GM23248 (cell line): ENCODE data around the gene CYP4A22. TPM values are rescaled to one million over a fixed set of nuclear protein-coding genes. Genes with fewer than 3 reads are reported as not detected.

Experiments used
- DNase-seq: peaks from one replicate; pipeline ENCODE4 v3.0.0-alpha.2; 2015
- H2AFZ ChIP-seq: fragments of 200-600 bp; sonication (generic); 2 replicates; pipeline ENCODE4 v1.6.1; 2016; ENCODE audit warnings: antibody characterized with exemption
- H3F3A ChIP-seq: fragments of 200-600 bp; sonication (generic); 2 replicates; pipeline ENCODE4 v1.6.1; 2016; ENCODE audit warnings: mild to moderate bottlenecking, antibody characterized with exemption, mixed run types; ENCODE audit not compliant: insufficient read depth
- H3K27ac ChIP-seq: fragments of 200-600 bp; sonication (generic); 2 replicates; pipeline ENCODE4 v1.5.1; 2016; ENCODE audit warnings: mild to moderate bottlenecking
- H3K27me3 ChIP-seq: fragments of 200-600 bp; sonication (generic); replicated peaks from 2 replicates; pipeline ENCODE4 v1.6.1; 2016; ENCODE audit warnings: mild to moderate bottlenecking; ENCODE audit not compliant: insufficient read depth
- H3K36me3 ChIP-seq: fragments of 200-600 bp; sonication (generic); 2 replicates; pipeline ENCODE4 v1.6.1; 2016; ENCODE audit warnings: low read depth, mild to moderate bottlenecking
- H3K4me1 ChIP-seq: fragments of 200-600 bp; sonication (generic); 2 replicates; pipeline ENCODE4 v1.6.1; 2016; ENCODE audit warnings: mild to moderate bottlenecking; ENCODE audit not compliant: insufficient read depth
- H3K4me2 ChIP-seq: fragments of 200-600 bp; sonication (generic); one replicate; pipeline ENCODE4 v1.6.1; 2016; ENCODE audit warnings: mild to moderate bottlenecking; ENCODE audit not compliant: unreplicated experiment
- H3K4me3 ChIP-seq: fragments of 200-600 bp; sonication (generic); 2 replicates; pipeline ENCODE4 v1.5.1; 2016; ENCODE audit warnings: mild to moderate bottlenecking
- H3K79me2 ChIP-seq: fragments of 200-600 bp; sonication (generic); 2 replicates; pipeline ENCODE4 v1.6.1; 2016; ENCODE audit warnings: mild to moderate bottlenecking; ENCODE audit not compliant: insufficient read depth
- H3K9ac ChIP-seq: fragments of 200-600 bp; sonication (generic); 2 replicates; pipeline ENCODE4 v1.6.1; 2016; ENCODE audit warnings: mild to moderate bottlenecking
- H3K9me2 ChIP-seq: fragments of 200-600 bp; sonication (generic); 2 replicates; pipeline ENCODE4 v1.6.1; 2016; ENCODE audit warnings: mixed run types, mild to moderate bottlenecking, moderate library complexity; ENCODE audit not compliant: insufficient read depth
- H3K9me3 ChIP-seq: fragments of 200-600 bp; sonication (generic); one replicate; pipeline ENCODE4 v1.6.1; 2017; ENCODE audit warnings: low read depth
- H4K20me1 ChIP-seq: fragments of 200-600 bp; sonication (generic); 2 replicates; pipeline ENCODE4 v1.6.0; 2016; ENCODE audit not compliant: insufficient read depth
- EZH2 ChIP-seq: fragments of 200-600 bp; sonication (generic); IDR thresholded peaks from 2 replicates; pipeline ENCODE4 v1.6.1; 2018; ENCODE audit warnings: antibody characterized with exemption, mild to moderate bottlenecking; ENCODE audit not compliant: insufficient read depth, poor library complexity, severe bottlenecking
- EZH2phosphoT487 ChIP-seq: fragments of 200-600 bp; sonication (generic); IDR thresholded peaks from 2 replicates; pipeline ENCODE4 v1.6.1; 2018; ENCODE audit warnings: antibody characterized with exemption, moderate library complexity, mild to moderate bottlenecking, low read depth; ENCODE audit not compliant: insufficient read depth
- WGBS, 2 experiments: methylation state at CpG; one replicate each; pipeline ENCODE4 v1.1.6; 2015 to 2017; ENCODE audit warnings: low lambda C conversion rate in 2 of 2, low coverage in 1 of 2; ENCODE audit errors: missing lambda C conversion rate in 2 of 2; 5-methylcytosine and 5-hydroxymethylcytosine counted together
- in situ Hi-C: fragments of 300-500 bp; cut with MboI; formaldehyde crosslinking; loops from 2 replicates; pipeline ENCODE4 v1.15.0; 2020
- polyA plus RNA-seq: library from polyadenylated mRNA; unstranded; fragments of >200 nt; fragmentation: Nextera tagmentation; extraction: Ambion mirVana; gene quantifications from 2 replicates; pipeline ENCODE4 v1.2.1, GENCODE V29; 2016
- total RNA-seq: library from RNA; depleted of rRNA; stranded (reverse); fragments of >200 nt; shearing (Covaris generic); gene quantifications from 2 replicates; pipeline ENCODE4 v1.2.3, GENCODE V29; 2014; rRNA removed

Gene CYP4A22
- total and polyA plus RNA-seq, 2 experiments from 2014 or later: not detected

- no peak for DNase-seq
- Histone ChIP-seq H2AFZ (no peak overlapping the region), H3K27ac (no peak overlapping the region), H3K9me2 (no peaks in the 10 kb centered on the region), H3F3A (no peaks in the 10 kb centered on the region), H3K4me1 (no peaks in the 10 kb centered on the region), H3K9me3 (no peaks in the 10 kb centered on the region), H3K27me3 (no peaks in the 10 kb centered on the region), H3K4me2 (no peak overlapping the region), H3K79me2 (no peaks in the 10 kb centered on the region), H4K20me1 (no peaks in the 10 kb centered on the region), H3K4me3 (no peak overlapping the region), H3K36me3 (no peaks in the 10 kb centered on the region), H3K9ac (no peak overlapping the region)
- in situ Hi-C loops: no loop called here
- whole genome bisulfite sequencing, 2 experiments: 71 to 78% methylated on average over 4 of the region's 4 CpGs
- TF ChIP-seq EZH2phosphoT487 (no peak), EZH2 (no peak)
Observed at GRCh38 chr1:47198214-47198613, 61.0 kb downstream of the CYP4A22 start.

Other genes starting within 250 kb of the CYP4A22 start
- not detected in 2 replicates for gene CYP4A11, start 196.0 kb upstream of the CYP4A22 start, total RNA-seq
- not detected in 2 replicates for gene CYP4A11, start 196.0 kb upstream of the CYP4A22 start, polyA plus RNA-seq
- gene CYP4X1, start 113.8 kb upstream of the CYP4A22 start, total RNA-seq: not detected in 2 replicates
- gene CYP4X1, start 113.8 kb upstream of the CYP4A22 start, polyA plus RNA-seq: not detected in 2 replicates
- gene CYP4Z1, start 70.2 kb upstream of the CYP4A22 start, total RNA-seq: not detected in 2 replicates
- gene CYP4Z1, start 70.2 kb upstream of the CYP4A22 start, polyA plus RNA-seq: not detected in 2 replicates
- gene PDZK1IP1, start 52.6 kb downstream of the CYP4A22 start, total RNA-seq: not detected in 2 replicates
- not detected in 2 replicates for gene PDZK1IP1, start 52.6 kb downstream of the CYP4A22 start, polyA plus RNA-seq
- gene TAL1, start 94.8 kb downstream of the CYP4A22 start, total RNA-seq: not detected in 2 replicates
- gene TAL1, start 94.8 kb downstream of the CYP4A22 start, polyA plus RNA-seq: not detected in 2 replicates
- 10.0 and 17.1 TPM in 2 replicates for gene STIL, start 176.7 kb downstream of the CYP4A22 start, total RNA-seq
- 5.6 and 7.2 TPM in 2 replicates for gene STIL, start 176.7 kb downstream of the CYP4A22 start, polyA plus RNA-seq
- gene CMPK1, start 196.3 kb downstream of the CYP4A22 start, total RNA-seq: 137 and 146 TPM in 2 replicates
- gene CMPK1, start 196.3 kb downstream of the CYP4A22 start, polyA plus RNA-seq: 141 and 144 TPM in 2 replicates